ENCODE data around the gene ADAMTSL3. TPM values are rescaled to one million over a fixed set of nuclear protein-coding genes. Genes with fewer than 3 reads are reported as not detected.
A peak's percentile ranks its signal among the peaks of the same experiment; 100 is the strongest.

The ADAMTSL3 gene
- total and polyA plus RNA-seq, 7 donors: 0.60 to 40.7 (median 32.6) TPM; not detected in 1

DNA sequence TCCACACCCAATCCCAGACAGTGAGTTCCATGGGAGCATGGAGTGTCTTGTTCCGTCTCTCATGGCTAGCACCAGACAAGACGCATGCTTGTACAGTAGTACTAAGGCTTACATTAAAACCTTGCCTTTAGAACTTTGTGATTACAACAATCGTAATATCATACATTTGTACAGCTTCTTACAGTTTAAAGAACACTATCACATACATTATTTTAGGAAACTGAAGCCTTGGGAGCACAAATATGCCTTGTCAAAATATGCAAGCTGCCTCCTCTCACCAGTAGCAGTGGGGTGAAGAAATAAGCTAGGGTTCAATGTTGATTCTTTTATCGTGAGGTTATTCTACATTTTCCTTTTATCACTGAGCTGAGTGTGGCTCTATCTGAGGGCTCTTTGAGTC lies 36.8 kb downstream of the ADAMTSL3 start:
- peak overlapping the region in 3 of 4 donors; percentile 11 to 44 (median 13) for H3K27ac ChIP-seq
- DNase-seq: no peak
- TF ChIP-seq, protein P1, sequence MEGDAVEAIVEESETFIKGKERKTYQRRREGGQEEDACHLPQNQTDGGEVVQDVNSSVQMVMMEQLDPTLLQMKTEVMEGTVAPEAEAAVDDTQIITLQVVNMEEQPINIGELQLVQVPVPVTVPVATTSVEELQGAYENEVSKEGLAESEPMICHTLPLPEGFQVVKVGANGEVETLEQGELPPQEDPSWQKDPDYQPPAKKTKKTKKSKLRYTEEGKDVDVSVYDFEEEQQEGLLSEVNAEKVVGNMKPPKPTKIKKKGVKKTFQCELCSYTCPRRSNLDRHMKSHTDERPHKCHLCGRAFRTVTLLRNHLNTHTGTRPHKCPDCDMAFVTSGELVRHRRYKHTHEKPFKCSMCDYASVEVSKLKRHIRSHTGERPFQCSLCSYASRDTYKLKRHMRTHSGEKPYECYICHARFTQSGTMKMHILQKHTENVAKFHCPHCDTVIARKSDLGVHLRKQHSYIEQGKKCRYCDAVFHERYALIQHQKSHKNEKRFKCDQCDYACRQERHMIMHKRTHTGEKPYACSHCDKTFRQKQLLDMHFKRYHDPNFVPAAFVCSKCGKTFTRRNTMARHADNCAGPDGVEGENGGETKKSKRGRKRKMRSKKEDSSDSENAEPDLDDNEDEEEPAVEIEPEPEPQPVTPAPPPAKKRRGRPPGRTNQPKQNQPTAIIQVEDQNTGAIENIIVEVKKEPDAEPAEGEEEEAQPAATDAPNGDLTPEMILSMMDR (IDR thresholded peaks at IDR 0.05): no peak
- no peak for TF ChIP-seq EP300 (IDR thresholded peaks at IDR 0.05)
- TF ChIP-seq POLR2A (IDR thresholded peaks at IDR 0.05): no peak
- TF ChIP-seq POLR2AphosphoS5 (IDR thresholded peaks at IDR 0.05): no peak
- H3K4me3 ChIP-seq: no peak overlapping the region
- intact Hi-C loops (cut with DNase I): no loop called here
- H3K4me1 ChIP-seq: peaks cover 0 to 85% (median 72%) of the 10 kb centered on the region in 4 donors
- H3K36me3 ChIP-seq: no peaks in the 10 kb centered on the region
- H3K9me3 ChIP-seq: no peaks in the 10 kb centered on the region
- 78 to 83% methylated on average over 4 of the region's 4 CpGs for WGBS, 2 donors
- no peaks in the 10 kb centered on the region for H3K27me3 ChIP-seq

DNA sequence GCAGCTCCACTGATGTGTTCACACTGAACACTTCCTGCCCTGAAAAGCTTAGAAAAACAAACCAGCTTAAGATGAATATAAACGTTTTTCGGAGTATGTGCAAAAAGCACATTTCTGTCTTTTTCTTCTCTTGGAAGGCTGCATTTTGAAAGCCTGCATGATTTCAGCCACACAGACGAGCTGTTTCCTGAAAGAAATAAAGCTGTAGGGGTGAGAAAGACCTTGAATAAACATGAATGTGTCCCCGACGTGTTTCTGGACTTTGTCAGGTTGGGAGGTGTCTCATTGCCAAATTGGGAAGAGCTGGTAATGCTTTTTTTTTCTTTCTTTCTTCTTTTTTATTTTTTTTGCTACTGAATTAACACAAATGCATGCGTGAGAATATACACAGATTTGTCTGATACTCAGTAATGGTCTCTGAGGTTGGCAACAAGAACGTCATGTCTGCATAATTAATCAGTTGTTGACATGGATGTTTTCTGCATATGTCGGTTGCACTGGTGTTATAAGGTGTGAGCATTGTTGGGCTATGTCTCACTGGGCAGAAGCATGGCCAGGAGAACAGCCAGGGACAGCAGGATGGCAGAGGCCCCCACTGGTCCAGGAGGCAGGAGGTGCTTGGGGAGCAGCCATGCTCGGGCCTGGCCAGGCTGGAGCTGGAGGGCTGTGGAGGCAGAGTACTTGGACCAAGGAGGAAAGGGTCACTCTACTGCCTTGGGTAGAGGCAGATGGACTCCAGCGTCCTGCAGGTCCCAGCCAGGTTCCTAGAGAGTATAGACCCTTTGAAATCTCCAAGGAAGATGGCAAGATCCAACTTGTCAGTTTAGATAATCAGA lies 39.0 kb downstream of the ADAMTSL3 start:
- intact Hi-C loops (cut with DNase I): no loop called here
- peaks cover 0 to 89% (median 73%) of the 10 kb centered on the region in 4 donors for H3K4me1 ChIP-seq
- WGBS, 2 donors: 48 to 58% methylated on average over 10 of the region's 10 CpGs
- peak overlapping the region in 2 of 4 donors; percentile 11 to 22 for H3K4me3 ChIP-seq
- no peaks in the 10 kb centered on the region for H3K36me3 ChIP-seq
- H3K27me3 ChIP-seq: no peaks in the 10 kb centered on the region
- TF ChIP-seq EP300 (IDR thresholded peaks at IDR 0.05) (peak in 2 of 4 donors; percentile 55 to 74), POLR2A (IDR thresholded peaks at IDR 0.05) (no peak), POLR2AphosphoS5 (IDR thresholded peaks at IDR 0.05) (peak; percentile 81 to 94 (median 90))
- TF ChIP-seq, protein P1 (IDR thresholded peaks at IDR 0.05): no peak
- H3K9me3 ChIP-seq: no peaks in the 10 kb centered on the region
- no peak for DNase-seq
- H3K27ac ChIP-seq: peak overlapping the region; percentile 70 to 86 (median 80)

DNA sequence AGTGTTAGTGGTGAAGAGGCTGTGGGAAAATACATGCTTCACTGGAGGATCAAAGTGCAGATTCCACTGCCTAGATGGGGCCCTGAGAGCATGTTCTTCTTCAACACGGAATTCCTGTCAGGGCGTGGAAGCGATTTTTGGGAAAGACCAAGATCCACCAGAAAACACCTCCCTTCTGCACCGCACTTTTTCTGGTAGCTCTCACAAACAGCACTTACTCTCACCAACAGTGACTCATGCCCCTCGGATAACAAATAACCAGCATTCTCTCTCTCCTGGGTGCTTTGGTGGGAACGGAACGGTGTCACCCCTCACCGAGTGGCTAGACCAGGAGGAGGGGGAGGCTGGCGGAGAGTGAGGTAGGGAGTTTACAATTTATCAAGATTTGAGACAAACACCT lies 40.1 kb downstream of the ADAMTSL3 start:
- Histone ChIP-seq H3K4me1 (peaks cover 0 to 96% (median 78%) of the 10 kb centered on the region in 4 donors), H3K9me3 (no peaks in the 10 kb centered on the region), H3K27ac (peak overlapping the region; percentile 70 to 86 (median 80)), H3K4me3 (no peak overlapping the region), H3K36me3 (no peaks in the 10 kb centered on the region), H3K27me3 (no peaks in the 10 kb centered on the region)
- DNase-seq: no peak
- 47 to 58% methylated on average over 9 of the region's 9 CpGs for WGBS, 2 donors
- TF ChIP-seq EP300 (IDR thresholded peaks at IDR 0.05): no peak
- no peak for TF ChIP-seq POLR2A (IDR thresholded peaks at IDR 0.05)
- TF ChIP-seq POLR2AphosphoS5 (IDR thresholded peaks at IDR 0.05): peak in 1 of 4 donors; percentile 26
- TF ChIP-seq, protein P1 (IDR thresholded peaks at IDR 0.05): no peak
- intact Hi-C loops (cut with DNase I): no loop called here

DNA sequence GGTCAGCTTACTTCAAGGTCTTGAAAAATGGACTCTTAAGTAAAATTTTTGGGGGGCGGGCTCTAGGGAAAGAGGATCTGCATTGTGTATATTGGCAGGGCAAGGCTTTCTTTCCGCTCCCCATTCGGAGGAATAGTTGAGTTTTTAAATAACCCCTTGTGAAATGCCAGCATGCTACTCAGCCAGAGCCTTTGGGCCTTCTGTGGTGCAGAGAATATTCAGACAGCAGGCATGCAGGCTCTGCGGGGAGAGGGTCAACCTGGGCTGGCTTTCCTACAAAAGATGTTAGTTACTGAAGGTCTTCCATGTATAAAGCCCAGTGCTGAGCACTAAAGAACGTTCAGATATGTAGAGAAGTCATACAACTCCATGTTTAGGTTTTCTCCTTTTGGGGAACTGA lies 40.6 kb downstream of the ADAMTSL3 start:
- TF ChIP-seq EP300 (IDR thresholded peaks at IDR 0.05): no peak
- TF ChIP-seq, protein P1 (IDR thresholded peaks at IDR 0.05): no peak
- TF ChIP-seq POLR2AphosphoS5 (IDR thresholded peaks at IDR 0.05): no peak
- no peak for TF ChIP-seq POLR2A (IDR thresholded peaks at IDR 0.05)
- no peaks in the 10 kb centered on the region for H3K27me3 ChIP-seq
- 74 to 80% methylated on average over 5 of the region's 5 CpGs for whole genome bisulfite sequencing, 2 donors
- H3K4me3 ChIP-seq: no peak overlapping the region
- no peaks in the 10 kb centered on the region for H3K9me3 ChIP-seq
- intact Hi-C loops (cut with DNase I): no loop called here
- no peaks in the 10 kb centered on the region for H3K36me3 ChIP-seq
- peaks cover 0 to 91% (median 75%) of the 10 kb centered on the region in 4 donors for H3K4me1 ChIP-seq
- peak overlapping the region; percentile 70 to 86 (median 80) for H3K27ac ChIP-seq
- no peak for DNase-seq

Measured in sigmoid colon (tissue), 7 donors.